Bone marrow (tissue), 2 donors: Measurements from ENCODE around the gene TP53TG3C.
"Not testable (repeated sequence)": the region's sequence is repeated elsewhere in the genome, so short reads cannot be mapped to it uniquely, and the experiment has no call there.

Source experiments
- DNase-seq, 2 donors: peaks; one replicate each; lab custom pipeline; 2025; lab: John Stamatoyannopoulos, UW

TP53TG3C gene, protein sequence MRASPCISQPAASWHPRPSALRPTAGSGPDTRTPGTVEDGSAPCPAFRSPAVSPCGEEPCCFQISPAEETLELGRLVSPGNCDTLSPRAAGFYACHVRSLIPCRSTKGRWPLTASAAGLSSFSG

DNA sequence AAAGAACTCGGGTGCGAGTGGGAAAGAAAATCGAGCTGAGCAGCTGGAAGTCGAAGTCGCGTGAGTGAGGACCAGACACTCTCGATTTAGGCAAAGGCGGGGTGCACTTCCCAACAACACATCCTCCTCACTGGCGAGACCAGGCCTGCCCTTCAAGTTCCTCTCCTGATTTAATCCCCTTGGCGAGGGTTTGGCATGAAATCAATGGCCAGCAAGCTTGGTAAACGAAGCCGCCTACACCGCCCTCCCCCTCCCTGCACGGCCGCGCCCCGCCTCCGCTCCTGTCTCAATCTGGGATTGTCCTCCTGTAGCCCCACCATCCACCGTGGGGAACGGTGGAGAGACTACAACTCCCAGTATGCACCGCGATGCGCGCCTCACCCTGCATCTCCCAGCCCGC is at the start of gene TP53TG3C:
TP53TG3C (plus strand) TSS at position 301 of the 400 bp plus-strand sequence; CDS start at position 369, 68 bp downstream.
- DNase-seq, result not testable (repeated sequence)
